HG03520 (cell line): ENCODE data around the gene ADGRL1.

Source experiments
- ATAC-seq: cut with Tn5 transposase; IDR thresholded peaks from one replicate; pipeline ENCODE4 v1.9.1; 2021; ENCODE audit warnings: mild to moderate bottlenecking, moderate library complexity; ENCODE audit not compliant: unreplicated experiment

Gene ADGRL1

GRCh38 chr19:14114854-14115253, 91.1 kb downstream of the ADGRL1 start:
- ATAC-seq = no peak

GRCh38 chr19:14114439-14114838, 91.5 kb downstream of the ADGRL1 start:
- ATAC-seq = no peak

- no peak for ATAC-seq
These were observed 92.1 kb downstream of the ADGRL1 start for GRCh38 chr19:14113762-14114414.

GRCh38 chr19:14112809-14113385, 93.1 kb downstream of the ADGRL1 start:
- no peak for ATAC-seq

GRCh38 chr19:14112051-14112808, 93.7 kb downstream of the ADGRL1 start:
- no peak for ATAC-seq

GRCh38 chr19:14111486-14111885, 94.5 kb downstream of the ADGRL1 start:
- ATAC-seq = no peak

GRCh38 chr19:14110650-14111049, 95.3 kb downstream of the ADGRL1 start:
- ATAC-seq = no peak

GRCh38 chr19:14107581-14108461, 98.1 kb downstream of the ADGRL1 start:
- ATAC-seq = no peak

GRCh38 chr19:14106840-14107239, 99.1 kb downstream of the ADGRL1 start:
- no peak for ATAC-seq

- ATAC-seq = no peak
These were observed 100.3 kb downstream of the ADGRL1 start for GRCh38 chr19:14105680-14106079.

- no peak for ATAC-seq
These were observed 102.7 kb downstream of the ADGRL1 start for GRCh38 chr19:14103310-14103709.

GRCh38 chr19:14102756-14103155, 103.2 kb downstream of the ADGRL1 start:
- ATAC-seq = no peak

GRCh38 chr19:14102102-14102696, 103.8 kb downstream of the ADGRL1 start:
- ATAC-seq = no peak

- ATAC-seq = no peak
These were observed 104.9 kb downstream of the ADGRL1 start for GRCh38 chr19:14101003-14101545.
